K562 (cell line): ENCODE data around the gene HHATL. TPM values are rescaled to one million over a fixed set of nuclear protein-coding genes. Genes with fewer than 3 reads are reported as not detected.

Experiments used
- ATAC-seq: fragments of 200-7000 bp; cut with Tn5 transposase; 3 replicates; pipeline ENCODE4 v1.9.1; 2020; ENCODE audit warnings: moderate library complexity
- BruUV-seq: library from RNA; stranded (reverse); fragments of 400-500 nt; replicated peaks from 2 replicates; lab custom pipeline; 2021; lab: Mats Ljungman, UMichigan
- CTCF ChIA-PET: fragments of 300-600 bp; formaldehyde crosslinking; extraction: SDS; loops from one replicate; lab custom pipeline; 2021; ENCODE audit warnings: low intra/inter-chr PET ratio; lab: Yijun Ruan, JAX
- POLR2A ChIA-PET: fragments of 300-600, 350-650 bp; sonication (Branson Sonifier 250); formaldehyde crosslinking; extraction: SDS; loops from one replicate; lab custom pipeline; 2021; ENCODE audit warnings: antibody characterized with exemption, inconsistent platforms; lab: Yijun Ruan, JAX
- DNase-seq, 4 experiments: peaks; one replicate each; pipeline versions ENCODE4 v3.0.0 to v3.0.0-alpha.2; 2011 to 2018; ENCODE audit warnings: low spot score in 3 of 4, mixed read lengths in 3 of 4; ENCODE audit errors: extremely low read depth in 1 of 4
- FAIRE-seq: peaks from 2 replicates; lab custom pipeline; 2011; peaks lifted over from hg19 to GRCh38; lab: Jason Lieb, UNC
- H2AFZ ChIP-seq: 2 replicates; pipeline ENCODE4 v1.6.0; 2011; ENCODE audit warnings: low read depth, low read length, control low read depth, inconsistent platforms
- H3K27ac ChIP-seq: fragments of 200-600 bp; 3 replicates; pipeline ENCODE4 v1.8.0; 2011; ENCODE audit warnings: low read depth, mild to moderate bottlenecking, control low read depth, inconsistent platforms, low read length, moderate library complexity, mixed read lengths; ENCODE audit errors: extremely low read depth
- H3K27me3 ChIP-seq, 2 experiments: fragments of 300-600 bp in 1 of 2; 2 replicates in 1 of 2; 3 replicates in 1 of 2; pipeline versions ENCODE4 v1.6.0 to v1.8.0; 2011; ENCODE audit warnings: inconsistent platforms in 2 of 2, low read length in 2 of 2, mild to moderate bottlenecking in 1 of 2, mixed read lengths in 1 of 2, moderate library complexity in 1 of 2; ENCODE audit not compliant: control insufficient read depth in 2 of 2, insufficient read depth in 2 of 2
- H3K36me3 ChIP-seq: fragments of 300-600 bp; 3 replicates; pipeline ENCODE4 v1.8.0; 2011; ENCODE audit warnings: mild to moderate bottlenecking, low read length, inconsistent platforms; ENCODE audit not compliant: control insufficient read depth, insufficient read depth
- H3K4me1 ChIP-seq, 2 experiments: fragments of 200-600 bp in 1 of 2; replicated peaks in 1 of 2; 2 replicates in 1 of 2; 3 replicates in 1 of 2; pipeline versions ENCODE4 v1.5.1 to v1.8.0; 2011; ENCODE audit warnings: inconsistent platforms in 2 of 2, low read length in 2 of 2, mild to moderate bottlenecking in 1 of 2, mixed read lengths in 1 of 2, moderate library complexity in 1 of 2; ENCODE audit not compliant: control insufficient read depth in 2 of 2, insufficient read depth in 2 of 2
- H3K4me2 ChIP-seq: 2 replicates; pipeline ENCODE4 v1.6.1; 2011; ENCODE audit warnings: low read length, control low read depth, inconsistent platforms, mixed read lengths; ENCODE audit not compliant: insufficient read depth
- H3K4me3 ChIP-seq: fragments of 200-600 bp; sonication (generic), shearing (Covaris generic); 2 replicates; pipeline ENCODE4 v1.5.1; 2016; ENCODE audit warnings: control low read depth, inconsistent platforms
- H3K79me2 ChIP-seq: fragments of 200-600 bp; 3 replicates; pipeline ENCODE4 v1.8.0; 2011; ENCODE audit warnings: low read length, inconsistent platforms; ENCODE audit not compliant: control insufficient read depth, insufficient read depth
- H3K9ac ChIP-seq, 2 experiments: 2 replicates each; pipeline versions ENCODE4 v1.6.0 to v1.6.1; 2011; ENCODE audit warnings: low read depth in 2 of 2, low read length in 2 of 2, control low read depth in 1 of 2, inconsistent platforms in 1 of 2, mild to moderate bottlenecking in 1 of 2, mixed read lengths in 1 of 2; ENCODE audit not compliant: insufficient read depth in 1 of 2
- H3K9me1 ChIP-seq: one replicate; pipeline ENCODE4 v1.6.0; 2011; ENCODE audit warnings: inconsistent platforms, mild to moderate bottlenecking, low read length, moderate library complexity; ENCODE audit not compliant: control insufficient read depth, insufficient read depth
- H3K9me3 ChIP-seq: replicated peaks from 2 replicates; pipeline ENCODE4 v1.5.1; 2011; ENCODE audit warnings: low read depth, low read length, inconsistent platforms; ENCODE audit not compliant: control insufficient read depth, insufficient read depth
- H4K20me1 ChIP-seq: replicated peaks from 2 replicates; pipeline ENCODE4 v1.6.1; 2011; ENCODE audit warnings: low read length, inconsistent platforms, mixed read lengths; ENCODE audit not compliant: control insufficient read depth, insufficient read depth
- BRF1 ChIP-seq: IDR thresholded peaks from 3 replicates; pipeline ENCODE4 v1.6.1; 2011; ENCODE audit warnings: borderline replicate concordance, mild to moderate bottlenecking; ENCODE audit not compliant: insufficient read length; ENCODE audit errors: extremely low read depth
- CREBBP ChIP-seq: IDR thresholded peaks from one replicate; pipeline ENCODE4 v1.6.1; 2012; ENCODE audit warnings: low read depth, mild to moderate bottlenecking, control low read depth, inconsistent platforms, low read length
- LARP7 ChIP-seq: fragments of 450-650 bp; IDR thresholded peaks from 2 replicates; pipeline ENCODE4 v1.6.1; 2016
- MAZ ChIP-seq, 2 experiments: fragments of 450-650 bp in 1 of 2; sonication (generic) in 1 of 2; formaldehyde crosslinking; IDR thresholded peaks in 1 of 2; conservative IDR thresholded peaks in 1 of 2; 2 replicates each; pipeline versions ENCODE4 v1.4.0 to v1.5.0; 2020; ENCODE audit warnings: mild to moderate bottlenecking in 1 of 2, missing genetic modification reagents in 1 of 2
- POLR2G ChIP-seq: fragments of 200-400 bp; formaldehyde crosslinking; IDR thresholded peaks from 2 replicates; pipeline ENCODE4 v1.6.1; 2017; ENCODE audit warnings: low read depth, mild to moderate bottlenecking, antibody characterized with exemption, low read length, moderate library complexity
- TCFL5 ChIP-seq: fragments of 250-450 bp; sonication (Bioruptor Pico); conservative IDR thresholded peaks from 2 replicates; pipeline ENCODE4 v1.6.1; 2021; ENCODE audit warnings: mild to moderate bottlenecking, moderate library complexity, matching md5 sums
- ZNF699 ChIP-seq: fragments of 250-450 bp; sonication (Bioruptor Pico); IDR thresholded peaks from 2 replicates; pipeline ENCODE4 v1.8.0; 2021; ENCODE audit warnings: mild to moderate bottlenecking, moderate library complexity; ENCODE audit not compliant: insufficient replicate concordance
- WGBS: fragments of 100-300 bp; shearing (Covaris generic); methylation state at CpG from one replicate; pipeline ENCODE4 v1.1.6; 2016; ENCODE audit warnings: low coverage, mixed read lengths; ENCODE audit not compliant: insufficient coverage; ENCODE audit errors: missing lambda C conversion rate; 5-methylcytosine and 5-hydroxymethylcytosine counted together
- in situ Hi-C: fragments of 300-500 bp; cut with MboI; formaldehyde crosslinking; loops from 4 replicates; pipeline ENCODE4 v1.15.0; 2018; ENCODE audit warnings: inconsistent platforms, mixed read lengths
- intact Hi-C: fragments of 100-400 bp; cut with micrococcal nuclease; formaldehyde crosslinking; loops from 2 replicates; pipeline ENCODE4 v1.14.2; 2022
- polyA plus RNA-seq, 8 experiments: library from polyadenylated mRNA; depleted of rRNA in 4 of 8; stranded (reverse) in 5 of 8; unstranded in 3 of 8; fragments of >200 nt; fragmentation: Nextera tagmentation in 2 of 8; fragmentation: Illumina TruSeq in 1 of 8; extraction: Ambion mirVana in 2 of 8; extraction: Trizol in 1 of 8; gene quantifications; 2 replicates each; pipeline versions ENCODE4 v1.2.1 to v1.2.3, GENCODE V29; 2011 to 2014; ENCODE audit warnings: inconsistent platforms in 1 of 8, missing spikeins in 1 of 8
- total RNA-seq, 7 experiments: library from RNA; depleted of rRNA in 6 of 7; stranded (reverse); fragments of >200 nt in 6 of 7; fragmentation: Illumina TruSeq in 2 of 7; extraction: Trizol in 2 of 7; gene quantifications; 2 replicates each; pipeline versions ENCODE4 v1.2.1 to v1.2.3, GENCODE V29; 2011 to 2021; ENCODE audit warnings: low replicate concordance in 1 of 7

HHATL gene
- total and polyA plus RNA-seq, 9 of the 15 experiments (the other 6 are each of a cell fraction or from before 2014, with no cell fraction given), result not detected

GRCh38 chr3:42718338-42718737 is 15.7 kb upstream of the HHATL start:
- in situ Hi-C loops, result no loop called here
- H3K9me3 ChIP-seq, result no peaks in the 10 kb centered on the region
- CTCF ChIA-PET, result no interaction called here
- DNase-seq (no peak), ATAC-seq (no peak), FAIRE-seq (no peak)
- BruUV-seq, result no TSS peak
- H3K4me3 ChIP-seq, result no peak overlapping the region
- H3K36me3 ChIP-seq, result no peaks in the 10 kb centered on the region
- POLR2A ChIA-PET, result interaction anchor here (0.6 kb wide), 1 partner anchor 214 kb away, joined by 3 read pairs; no protein-coding TSS in a partner anchor
- H3K4me1 ChIP-seq, result no peaks in the 10 kb centered on the region
- no peaks in the 10 kb centered on the region for H3K79me2 ChIP-seq
- H3K9ac ChIP-seq, result no peak overlapping the region
- 0% methylated on average over 5 of the region's 5 CpGs for WGBS
- H3K9me1 ChIP-seq, result no peaks in the 10 kb centered on the region
- intact Hi-C loops, result no loop called here
- no peak overlapping the region for H3K27ac ChIP-seq
- TF ChIP-seq BRF1 (no peak), LARP7 (no peak), MAZ (CRISPR knock-in tag; conservative IDR thresholded peaks at IDR 0.05 in 1 of 2, IDR thresholded peaks at IDR 0.05 in 1 of 2) (no peak), POLR2G (no peak), CREBBP (no peak), TCFL5 (CRISPR knock-in tag) (no peak), ZNF699 (CRISPR knock-in tag) (no peak)
- no peak overlapping the region for H2AFZ ChIP-seq
- no peaks in the 10 kb centered on the region for H4K20me1 ChIP-seq
- H3K4me2 ChIP-seq, result no peak overlapping the region
- H3K27me3 ChIP-seq, result peaks cover 19 to 23% of the 10 kb centered on the region in 2 experiments; a peak in 4 of 5 replicates
